HEK293 (cell line): ENCODE data around the gene AKAP12.

Experiments used
- CTCF ChIA-PET: fragments of 350-600 bp; formaldehyde crosslinking; extraction: SDS; loops from one replicate; lab custom pipeline; 2021; ENCODE audit warnings: antibody characterized with exemption; lab: Yijun Ruan, JAX
- POLR2A ChIA-PET: fragments of 300-600 bp; formaldehyde crosslinking; extraction: SDS; loops from one replicate; lab custom pipeline; 2020; ENCODE audit warnings: antibody characterized with exemption, inconsistent platforms; lab: Yijun Ruan, JAX
- H3K27ac ChIP-seq: fragments of 200-500 bp; sonication (Bioruptor generic); 2 replicates; pipeline ENCODE4 v1.5.1; 2014; ENCODE audit warnings: low read depth, low read length, control low read depth, inconsistent platforms; ENCODE audit errors: extremely low read depth
- H3K36me3 ChIP-seq, 2 experiments: fragments of 200-500 bp in 1 of 2; sonication (Bioruptor generic) in 1 of 2; 1 replicate in 1 of 2; 2 replicates in 1 of 2; pipeline ENCODE4 v1.5.1; 2014 to 2017; ENCODE audit warnings: inconsistent platforms in 2 of 2, low read length in 2 of 2; ENCODE audit not compliant: control insufficient read depth in 2 of 2, insufficient read depth in 1 of 2
- H3K4me1 ChIP-seq: fragments of 200-500 bp; sonication (Bioruptor generic); 2 replicates; pipeline ENCODE4 v1.5.1; 2014; ENCODE audit warnings: mild to moderate bottlenecking, low read length, inconsistent platforms; ENCODE audit not compliant: control insufficient read depth, insufficient read depth
- H3K4me3 ChIP-seq: 2 replicates; pipeline ENCODE4 v1.5.1; 2011; ENCODE audit warnings: low read depth, mild to moderate bottlenecking, control low read depth, low read length, moderate library complexity
- H3K9me3 ChIP-seq: fragments of 200-500 bp; sonication (Bioruptor generic); 2 replicates; pipeline ENCODE4 v1.5.1; 2014; ENCODE audit warnings: low read depth, low read length, inconsistent platforms; ENCODE audit not compliant: control insufficient read depth, insufficient read depth
- KLF10 ChIP-seq: fragments of 450-650 bp; IDR thresholded peaks from 2 replicates; pipeline ENCODE4 v1.5.1; 2018; ENCODE audit warnings: missing biosample characterization, mild to moderate bottlenecking, missing genetic modification characterization
- KLF9 ChIP-seq: fragments of 450-650 bp; formaldehyde crosslinking; IDR thresholded peaks from 2 replicates; pipeline ENCODE4 v1.5.1; 2016; ENCODE audit warnings: missing biosample characterization, missing genetic modification characterization, low read depth
- SCRT2 ChIP-seq: fragments of 450-650 bp; formaldehyde crosslinking; IDR thresholded peaks from 2 replicates; pipeline ENCODE4 v1.5.1; 2016; ENCODE audit warnings: missing biosample characterization, missing genetic modification characterization
- WT1 ChIP-seq: fragments of 450-650 bp; formaldehyde crosslinking; IDR thresholded peaks from 2 replicates; pipeline ENCODE4 v1.5.1; 2016; ENCODE audit warnings: missing biosample characterization, missing genetic modification characterization
- ZNF138 ChIP-seq: fragments of 450-650 bp; formaldehyde crosslinking; IDR thresholded peaks from 2 replicates; pipeline ENCODE4 v1.5.1; 2016; ENCODE audit warnings: missing biosample characterization, missing genetic modification characterization, borderline replicate concordance
- ZNF16 ChIP-seq: fragments of 450-650 bp; formaldehyde crosslinking; IDR thresholded peaks from 2 replicates; pipeline ENCODE4 v1.5.1; 2016; ENCODE audit warnings: low read depth, missing biosample characterization, missing genetic modification characterization
- ZNF239 ChIP-seq: fragments of 450-650 bp; formaldehyde crosslinking; IDR thresholded peaks from 2 replicates; pipeline ENCODE4 v1.5.1; 2016; ENCODE audit warnings: missing biosample characterization, missing genetic modification characterization
- ZNF335 ChIP-seq: fragments of 450-650 bp; formaldehyde crosslinking; conservative IDR thresholded peaks from 2 replicates; pipeline ENCODE4 v1.5.1; 2016; ENCODE audit warnings: missing biosample characterization, missing genetic modification characterization
- ZNF473 ChIP-seq: fragments of 450-650 bp; formaldehyde crosslinking; IDR thresholded peaks from 2 replicates; pipeline ENCODE4 v1.5.1; 2017; ENCODE audit warnings: missing biosample characterization, missing genetic modification characterization
- ZNF510 ChIP-seq: fragments of 450-650 bp; formaldehyde crosslinking; IDR thresholded peaks from 2 replicates; pipeline ENCODE4 v1.5.1; 2018; ENCODE audit warnings: mild to moderate bottlenecking, missing genetic modification characterization, missing biosample characterization; ENCODE audit not compliant: insufficient replicate concordance
- ZNF548 ChIP-seq: fragments of 450-650 bp; formaldehyde crosslinking; IDR thresholded peaks from 2 replicates; pipeline ENCODE4 v1.5.1; 2016; ENCODE audit warnings: missing biosample characterization, missing genetic modification characterization
- ZNF571 ChIP-seq: fragments of 450-650 bp; formaldehyde crosslinking; IDR thresholded peaks from 2 replicates; pipeline ENCODE4 v1.5.0; 2017; ENCODE audit warnings: missing biosample characterization, missing genetic modification characterization
- ZNF621 ChIP-seq: fragments of 450-650 bp; formaldehyde crosslinking; IDR thresholded peaks from 2 replicates; pipeline ENCODE4 v1.5.1; 2017; ENCODE audit warnings: missing biosample characterization, missing genetic modification characterization
- ZNF624 ChIP-seq: fragments of 450-650 bp; formaldehyde crosslinking; IDR thresholded peaks from 2 replicates; pipeline ENCODE4 v1.5.1; 2017; ENCODE audit warnings: missing biosample characterization, missing genetic modification characterization
- ZNF654 ChIP-seq: fragments of 450-650 bp; formaldehyde crosslinking; IDR thresholded peaks from 2 replicates; pipeline ENCODE4 v1.5.1; 2016; ENCODE audit warnings: low read depth, missing biosample characterization, missing genetic modification characterization
- ZNF658 ChIP-seq: fragments of 450-650 bp; formaldehyde crosslinking; IDR thresholded peaks from 2 replicates; pipeline ENCODE4; 2016; ENCODE audit warnings: missing biosample characterization, missing genetic modification characterization
- ZNF664 ChIP-seq: fragments of 450-650 bp; formaldehyde crosslinking; IDR thresholded peaks from 2 replicates; pipeline ENCODE4 v1.5.1; 2016; ENCODE audit warnings: missing biosample characterization, missing genetic modification characterization
- ZNF677 ChIP-seq: fragments of 450-650 bp; IDR thresholded peaks from 2 replicates; pipeline ENCODE4 v1.5.0; 2018; ENCODE audit warnings: missing biosample characterization, mild to moderate bottlenecking, missing genetic modification characterization, moderate library complexity
- ZNF701 ChIP-seq: fragments of 450-650 bp; formaldehyde crosslinking; IDR thresholded peaks from 2 replicates; pipeline ENCODE4 v1.5.1; 2016; ENCODE audit warnings: missing biosample characterization, missing genetic modification characterization
- ZNF776 ChIP-seq: fragments of 450-650 bp; formaldehyde crosslinking; IDR thresholded peaks from 2 replicates; pipeline ENCODE4 v1.5.0; 2017; ENCODE audit warnings: missing biosample characterization, missing genetic modification characterization, borderline replicate concordance
- TF ChIP-seq, protein P1 (sequence below): fragments of 450-650 bp; formaldehyde crosslinking; IDR thresholded peaks from 2 replicates; pipeline ENCODE4 v1.5.1; 2016; ENCODE audit warnings: missing biosample characterization, missing genetic modification characterization
- TF ChIP-seq, protein P2 (sequence below): fragments of 450-650 bp; formaldehyde crosslinking; IDR thresholded peaks from 2 replicates; pipeline ENCODE4 v1.5.1; 2016; ENCODE audit warnings: missing biosample characterization, missing genetic modification characterization
- TF ChIP-seq, protein P3 (sequence below): fragments of 450-650 bp; formaldehyde crosslinking; IDR thresholded peaks from 2 replicates; pipeline ENCODE4 v1.5.1; 2016; ENCODE audit warnings: missing biosample characterization, missing genetic modification characterization
- TF ChIP-seq, protein P4 (sequence below): fragments of 450-650 bp; formaldehyde crosslinking; IDR thresholded peaks from 2 replicates; pipeline ENCODE4 v1.5.1; 2016; ENCODE audit warnings: missing biosample characterization, missing genetic modification characterization

The AKAP12 gene

DNA sequence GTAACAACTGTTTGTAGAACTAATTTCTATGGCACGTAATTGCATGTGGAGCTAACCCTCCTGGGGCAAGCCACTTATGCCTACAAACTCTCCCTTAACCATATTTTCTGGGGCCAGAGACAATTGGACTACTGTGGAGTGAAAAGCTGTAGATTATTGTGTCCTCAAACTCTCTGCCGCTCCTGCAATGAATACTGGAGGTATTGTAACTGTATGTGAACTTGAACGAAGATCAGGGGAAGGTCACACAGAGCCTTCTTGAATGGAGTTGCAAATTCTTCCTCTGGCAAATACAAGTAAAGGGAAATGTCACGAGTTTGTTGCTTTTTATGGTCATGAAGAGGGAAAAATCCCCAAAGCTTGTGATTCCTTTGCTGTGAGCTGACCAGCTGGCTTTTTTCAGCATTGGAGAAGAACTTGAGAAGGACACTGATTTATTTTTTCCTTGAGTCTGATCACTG lies 18.2 kb downstream of the AKAP12 start:
- H3K4me3 ChIP-seq = no peak overlapping the region
- no peaks in the 10 kb centered on the region for H3K36me3 ChIP-seq
- CTCF ChIA-PET = interaction anchor here (1.0 kb wide), 1 partner anchor 66 kb away, joined by 6 read pairs; no protein-coding TSS in a partner anchor
- H3K4me1 ChIP-seq = 0 out of 2 replicates have a peak, but pooled peaks cover 4% of the 10 kb centered on the region
- TF ChIP-seq, protein P1, sequence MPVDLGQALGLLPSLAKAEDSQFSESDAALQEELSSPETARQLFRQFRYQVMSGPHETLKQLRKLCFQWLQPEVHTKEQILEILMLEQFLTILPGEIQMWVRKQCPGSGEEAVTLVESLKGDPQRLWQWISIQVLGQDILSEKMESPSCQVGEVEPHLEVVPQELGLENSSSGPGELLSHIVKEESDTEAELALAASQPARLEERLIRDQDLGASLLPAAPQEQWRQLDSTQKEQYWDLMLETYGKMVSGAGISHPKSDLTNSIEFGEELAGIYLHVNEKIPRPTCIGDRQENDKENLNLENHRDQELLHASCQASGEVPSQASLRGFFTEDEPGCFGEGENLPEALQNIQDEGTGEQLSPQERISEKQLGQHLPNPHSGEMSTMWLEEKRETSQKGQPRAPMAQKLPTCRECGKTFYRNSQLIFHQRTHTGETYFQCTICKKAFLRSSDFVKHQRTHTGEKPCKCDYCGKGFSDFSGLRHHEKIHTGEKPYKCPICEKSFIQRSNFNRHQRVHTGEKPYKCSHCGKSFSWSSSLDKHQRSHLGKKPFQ = no peak
- TF ChIP-seq, protein P2, sequence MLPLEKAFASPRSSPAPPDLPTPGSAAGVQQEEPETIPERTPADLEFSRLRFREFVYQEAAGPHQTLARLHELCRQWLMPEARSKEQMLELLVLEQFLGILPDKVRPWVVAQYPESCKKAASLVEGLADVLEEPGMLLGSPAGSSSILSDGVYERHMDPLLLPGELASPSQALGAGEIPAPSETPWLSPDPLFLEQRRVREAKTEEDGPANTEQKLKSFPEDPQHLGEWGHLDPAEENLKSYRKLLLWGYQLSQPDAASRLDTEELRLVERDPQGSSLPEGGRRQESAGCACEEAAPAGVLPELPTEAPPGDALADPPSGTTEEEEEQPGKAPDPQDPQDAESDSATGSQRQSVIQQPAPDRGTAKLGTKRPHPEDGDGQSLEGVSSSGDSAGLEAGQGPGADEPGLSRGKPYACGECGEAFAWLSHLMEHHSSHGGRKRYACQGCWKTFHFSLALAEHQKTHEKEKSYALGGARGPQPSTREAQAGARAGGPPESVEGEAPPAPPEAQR (tag by site-specific recombination) = no peak
- TF ChIP-seq ZNF335 (tag by site-specific recombination) (no peak), ZNF624 (tag by site-specific recombination) (no peak), ZNF658 (no peak), KLF9 (tag by site-specific recombination) (no peak), ZNF571 (tag by site-specific recombination) (no peak), ZNF16 (no peak)
- POLR2A ChIA-PET = no interaction called here
- H3K9me3 ChIP-seq = no peaks in the 10 kb centered on the region
- no peak overlapping the region for H3K27ac ChIP-seq

DNA sequence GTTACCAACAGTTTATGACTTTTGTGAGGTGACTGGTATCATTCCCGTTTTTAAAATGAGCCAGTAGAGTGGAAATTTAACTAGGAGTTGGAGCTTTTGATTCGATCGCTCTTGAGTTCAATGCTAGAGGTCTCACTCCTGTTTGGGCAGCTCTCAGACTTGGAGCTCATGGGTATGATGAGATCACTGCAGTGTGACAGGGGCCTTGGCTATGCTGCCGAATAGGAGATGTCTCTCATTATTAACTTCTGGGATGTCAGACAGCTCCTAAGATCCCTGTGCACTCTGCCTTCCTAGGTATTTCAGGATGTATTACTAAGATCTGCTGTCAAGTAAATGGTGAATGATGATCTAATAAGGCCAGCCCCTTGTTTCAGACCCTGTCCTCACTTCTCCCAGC lies 20.4 kb downstream of the AKAP12 start:
- Histone ChIP-seq H3K4me1 (0 out of 2 replicates have a peak, but pooled peaks cover 4% of the 10 kb centered on the region), H3K27ac (no peak overlapping the region), H3K4me3 (no peak overlapping the region), H3K9me3 (no peaks in the 10 kb centered on the region), H3K36me3 (no peaks in the 10 kb centered on the region)
- POLR2A ChIA-PET = no interaction called here
- CTCF ChIA-PET = interaction anchor here (1.1 kb wide), 1 partner anchor 64 kb away, joined by 3 read pairs; no protein-coding TSS in a partner anchor
- TF ChIP-seq ZNF473 (tag by site-specific recombination) = no peak
- TF ChIP-seq ZNF548 (tag by site-specific recombination) = no peak
- no peak for TF ChIP-seq ZNF624 (tag by site-specific recombination)
- TF ChIP-seq ZNF701 (tag by site-specific recombination) = no peak
- no peak for TF ChIP-seq KLF10 (tag by site-specific recombination)
- TF ChIP-seq SCRT2 = no peak
- no peak for TF ChIP-seq ZNF664 (tag by site-specific recombination)
- TF ChIP-seq ZNF677 = no peak
- TF ChIP-seq, protein P3, sequence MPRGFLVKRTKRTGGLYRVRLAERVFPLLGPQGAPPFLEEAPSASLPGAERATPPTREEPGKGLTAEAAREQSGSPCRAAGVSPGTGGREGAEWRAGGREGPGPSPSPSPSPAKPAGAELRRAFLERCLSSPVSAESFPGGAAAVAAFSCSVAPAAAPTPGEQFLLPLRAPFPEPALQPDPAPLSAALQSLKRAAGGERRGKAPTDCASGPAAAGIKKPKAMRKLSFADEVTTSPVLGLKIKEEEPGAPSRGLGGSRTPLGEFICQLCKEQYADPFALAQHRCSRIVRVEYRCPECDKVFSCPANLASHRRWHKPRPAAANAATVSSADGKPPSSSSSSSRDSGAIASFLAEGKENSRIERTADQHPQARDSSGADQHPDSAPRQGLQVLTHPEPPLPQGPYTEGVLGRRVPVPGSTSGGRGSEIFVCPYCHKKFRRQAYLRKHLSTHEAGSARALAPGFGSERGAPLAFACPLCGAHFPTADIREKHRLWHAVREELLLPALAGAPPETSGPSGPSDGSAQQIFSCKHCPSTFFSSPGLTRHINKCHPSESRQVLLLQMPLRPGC = no peak
- no peak for TF ChIP-seq ZNF776 (tag by site-specific recombination)
- no peak for TF ChIP-seq ZNF621 (tag by site-specific recombination)
- no peak for TF ChIP-seq ZNF510
- TF ChIP-seq, protein P4, sequence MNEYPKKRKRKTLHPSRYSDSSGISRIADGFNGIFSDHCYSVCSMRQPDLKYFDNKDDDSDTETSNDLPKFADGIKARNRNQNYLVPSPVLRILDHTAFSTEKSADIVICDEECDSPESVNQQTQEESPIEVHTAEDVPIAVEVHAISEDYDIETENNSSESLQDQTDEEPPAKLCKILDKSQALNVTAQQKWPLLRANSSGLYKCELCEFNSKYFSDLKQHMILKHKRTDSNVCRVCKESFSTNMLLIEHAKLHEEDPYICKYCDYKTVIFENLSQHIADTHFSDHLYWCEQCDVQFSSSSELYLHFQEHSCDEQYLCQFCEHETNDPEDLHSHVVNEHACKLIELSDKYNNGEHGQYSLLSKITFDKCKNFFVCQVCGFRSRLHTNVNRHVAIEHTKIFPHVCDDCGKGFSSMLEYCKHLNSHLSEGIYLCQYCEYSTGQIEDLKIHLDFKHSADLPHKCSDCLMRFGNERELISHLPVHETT (tag by site-specific recombination) = no peak
- no peak for TF ChIP-seq WT1
- no peak for TF ChIP-seq ZNF239 (tag by site-specific recombination)
- no peak for TF ChIP-seq ZNF138
- TF ChIP-seq ZNF654 (tag by site-specific recombination) = no peak
